ENCODE measurements around the gene CALHM1. TPM values are rescaled to one million over a fixed set of nuclear protein-coding genes. Genes with fewer than 3 reads are reported as not detected.

Gene CALHM1
- total and polyA plus RNA-seq, 2 of the 8 experiments (the other 6 are each of a cell fraction or from before 2014, with no cell fraction given) = 0.29 to 0.34 TPM

DNA sequence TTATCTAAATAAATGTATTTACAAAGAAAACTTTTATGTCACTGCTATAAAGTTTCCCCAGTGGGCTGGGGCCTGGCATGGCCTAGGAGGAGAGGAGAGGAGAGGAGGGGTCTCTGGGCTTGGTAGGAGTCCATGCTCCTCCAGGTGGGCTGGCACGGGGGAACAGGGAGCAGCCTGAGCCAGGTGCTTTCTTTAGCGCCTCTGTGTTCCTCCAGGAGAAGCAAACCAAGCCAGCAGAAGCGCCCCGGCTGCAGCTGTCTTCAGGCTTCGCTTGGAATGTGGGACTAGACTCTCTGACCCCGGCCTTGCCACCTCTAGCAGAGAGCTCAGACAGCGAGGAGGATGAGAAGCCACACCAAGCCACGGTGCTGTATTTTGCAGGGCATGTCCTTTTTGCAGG lies 17.1 kb downstream of the CALHM1 start:
- H2BK20ac ChIP-seq (ENCODE audit: low read length) = no peak overlapping the region
- no peak overlapping the region for H2BK120ac ChIP-seq (replicated peaks; ENCODE audit: low read depth, low read length)
- no peak overlapping the region for H3K18ac ChIP-seq (ENCODE audit: extremely low read depth, low read length)
- H4K5ac ChIP-seq (ENCODE audit: insufficient read length, low read depth, low read length) = no peak overlapping the region
- H3K56ac ChIP-seq (replicated peaks; ENCODE audit: insufficient read length, low read depth, low read length) = no peak overlapping the region
- H2AK5ac ChIP-seq (ENCODE audit: low read depth, low read length) = no peak overlapping the region
- no peak for DNase-seq (ENCODE audit: low read depth in 1 of 2, low spot score in 2 of 2)
- no peaks in the 10 kb centered on the region for H3K27me3 ChIP-seq (replicated peaks in 1 of 4; ENCODE audit: control insufficient read depth in 3 of 4, extremely low read depth in 1 of 4, insufficient read depth in 3 of 4, low read length in 3 of 4)
- H3K4me2 ChIP-seq (ENCODE audit: insufficient read depth in 1 of 2, low read depth in 2 of 2, low read length in 2 of 2) = no peak overlapping the region
- H3K23me2 ChIP-seq (ENCODE audit: low read depth, low read length) = no peaks in the 10 kb centered on the region
- no peak overlapping the region for H3K4ac ChIP-seq (replicated peaks; ENCODE audit: insufficient read length, low read depth, low read length)
- POLR2A ChIA-PET (ENCODE audit: partially characterized antibody) = interaction anchor here (1.1 to 2.3 kb wide), 3 partner anchors 10 to 35 kb away, joined by 3 to 7 read pairs (median 4); partner anchors contain the start of gene CALHM2
- no peaks in the 10 kb centered on the region for H3K4me1 ChIP-seq (replicated peaks in 1 of 4; ENCODE audit: control insufficient read depth in 3 of 4, insufficient read depth in 4 of 4, low read length in 3 of 4)
- no peak overlapping the region for H2BK15ac ChIP-seq (ENCODE audit: low read length)
- H2BK12ac ChIP-seq (ENCODE audit: low read depth, low read length) = no peak overlapping the region
- 92% methylated on average over 8 of the region's 8 CpGs; no CpG with 5 or more reads in 1 of the 2 experiments for WGBS, 2 experiments (ENCODE audit: extremely low coverage in 1 of 2, insufficient coverage in 1 of 2, insufficient read length in 1 of 2, insufficient replicate concordance in 2 of 2, low coverage in 1 of 2, low lambda C conversion rate in 2 of 2, missing lambda C conversion rate in 1 of 2)
- FAIRE-seq = no peak
- no peaks in the 10 kb centered on the region; the same call in 1 of the 2 replicates for H3K79me1 ChIP-seq (ENCODE audit: low read depth, low read length)
- no peak overlapping the region for H3K9ac ChIP-seq (replicated peaks in 1 of 4; ENCODE audit: extremely low read depth in 1 of 4, low read depth in 3 of 4, low read length in 3 of 4)
- no peak overlapping the region for H4K8ac ChIP-seq (ENCODE audit: extremely low read depth, insufficient read depth, low read length)
- no peaks in the 10 kb centered on the region for H3K9me3 ChIP-seq (ENCODE audit: insufficient read depth in 2 of 2, low read depth in 1 of 2, low read length in 1 of 2)
- H3K27ac ChIP-seq (ENCODE audit: low read depth, low read length) = no peak overlapping the region
- no peak overlapping the region for H2AFZ ChIP-seq (ENCODE audit: low read length)
- no peak overlapping the region for H4K91ac ChIP-seq (replicated peaks; ENCODE audit: insufficient read length, low read length)
- H3K14ac ChIP-seq (ENCODE audit: insufficient read length) = no peak overlapping the region
- CTCF ChIA-PET (ENCODE audit: partially characterized antibody) = interaction anchor here (0.6 to 4.3 kb wide), 5 partner anchors 18 to 123 kb away, joined by 3 to 21 read pairs (median 5); no protein-coding TSS in a partner anchor
- H2BK5ac ChIP-seq (ENCODE audit: low read depth, low read length) = no peak overlapping the region
- H3K23ac ChIP-seq (ENCODE audit: insufficient read length) = no peak overlapping the region
- no peak for TF ChIP-seq NANOG (IDR thresholded peaks at IDR 0.05; ENCODE audit: insufficient read depth, low read depth, low read length, poor library complexity, severe bottlenecking)
- TF ChIP-seq TEAD4 (IDR thresholded peaks at IDR 0.05; ENCODE audit: low read depth, low read length) = no peak
- no peak for TF ChIP-seq KDM1A (IDR thresholded peaks at IDR 0.05; ENCODE audit: borderline replicate concordance, low read length)
- no peak for TF ChIP-seq CTBP2 (IDR thresholded peaks at IDR 0.05; ENCODE audit: borderline replicate concordance, insufficient read depth, insufficient read length, low read length)
- no peak overlapping the region for H3K4me3 ChIP-seq (ENCODE audit: extremely low read depth in 1 of 4, insufficient read depth in 2 of 4, low read depth in 3 of 4, low read length in 4 of 4)
- no peaks in the 10 kb centered on the region for H3K79me2 ChIP-seq (ENCODE audit: control insufficient read depth in 1 of 2, insufficient read depth in 2 of 2, low read length in 2 of 2)
- peaks cover 0 to 8% of the 10 kb centered on the region in 2 experiments for H4K20me1 ChIP-seq (replicated peaks in 1 of 2; ENCODE audit: control insufficient read depth in 1 of 2, insufficient read depth in 2 of 2, low read length in 2 of 2)
- H3K36me3 ChIP-seq (ENCODE audit: control insufficient read depth in 2 of 4, insufficient read depth in 4 of 4, low read length in 3 of 4) = peaks cover 41 to 92% (median 84%) of the 10 kb centered on the region in 4 experiments

Data from H1 (cell line).